NB4 (cell line): ENCODE measurements around the gene PUSL1.

ENCODE experiments used
- MYC ChIP-seq: IDR thresholded peaks from 2 replicates; pipeline ENCODE4 v1.6.1; 2011; ENCODE audit warnings: low read depth, low read length
- POLR2A ChIP-seq: IDR thresholded peaks from 2 replicates; pipeline ENCODE4 v1.6.1; 2011; ENCODE audit warnings: mild to moderate bottlenecking; ENCODE audit not compliant: insufficient read length; ENCODE audit errors: extremely low read depth
- TF ChIP-seq, protein P1 (sequence below): IDR thresholded peaks from one replicate; pipeline ENCODE4 v1.5.1; 2012; ENCODE audit warnings: low read depth, low read length
- TF ChIP-seq, protein P2 (sequence below): IDR thresholded peaks from 2 replicates; pipeline ENCODE4 v1.6.1; 2011; ENCODE audit warnings: low read depth, low read length

DNA sequence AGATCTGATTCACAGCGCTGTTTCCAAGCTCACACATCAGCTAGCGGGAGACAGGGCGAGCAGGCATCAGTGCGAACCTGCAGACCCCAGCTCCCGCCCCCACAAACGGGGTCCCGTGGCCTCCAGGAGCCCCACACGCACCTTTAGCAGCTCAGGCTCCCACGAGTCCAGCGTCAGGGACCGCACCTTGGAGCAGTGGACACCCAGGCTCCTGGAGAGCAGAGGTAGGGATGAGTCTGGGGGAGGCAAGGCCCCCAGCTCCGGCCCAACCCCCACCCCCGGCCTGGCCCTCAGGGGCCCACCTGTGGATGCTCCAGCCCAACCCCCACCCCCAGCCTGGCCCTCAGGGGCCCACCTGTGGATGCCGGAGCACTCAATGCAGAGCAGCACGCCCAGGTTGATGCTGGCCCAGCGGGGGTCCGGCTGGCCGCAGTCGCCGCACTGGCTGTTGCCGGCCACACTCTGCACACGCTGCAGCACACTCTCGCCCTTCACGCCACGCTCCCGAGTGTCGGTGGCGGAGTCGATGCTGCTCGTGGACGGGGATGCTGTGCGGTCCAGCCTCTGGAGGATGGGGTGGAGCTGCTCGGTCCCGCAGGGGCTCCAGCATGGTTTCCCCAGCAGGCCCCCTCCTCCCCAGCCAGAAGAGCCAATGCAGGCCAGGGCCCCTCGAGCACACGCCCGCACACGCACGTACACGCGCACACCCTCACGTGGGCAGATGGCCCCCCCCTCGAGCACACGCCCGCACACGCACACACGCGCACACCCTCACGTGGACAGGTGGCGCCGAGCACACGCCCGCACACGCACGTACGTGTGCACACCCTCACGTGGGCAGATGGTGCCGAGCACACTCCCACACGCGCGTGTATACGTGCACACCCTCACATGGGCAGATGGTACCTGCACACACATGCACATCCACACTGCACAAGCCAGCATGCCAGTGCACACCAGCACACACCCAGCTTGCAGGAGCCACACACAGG is 12.0 kb upstream of the PUSL1 start:
- TF ChIP-seq POLR2A: no peak
- TF ChIP-seq, protein P1, sequence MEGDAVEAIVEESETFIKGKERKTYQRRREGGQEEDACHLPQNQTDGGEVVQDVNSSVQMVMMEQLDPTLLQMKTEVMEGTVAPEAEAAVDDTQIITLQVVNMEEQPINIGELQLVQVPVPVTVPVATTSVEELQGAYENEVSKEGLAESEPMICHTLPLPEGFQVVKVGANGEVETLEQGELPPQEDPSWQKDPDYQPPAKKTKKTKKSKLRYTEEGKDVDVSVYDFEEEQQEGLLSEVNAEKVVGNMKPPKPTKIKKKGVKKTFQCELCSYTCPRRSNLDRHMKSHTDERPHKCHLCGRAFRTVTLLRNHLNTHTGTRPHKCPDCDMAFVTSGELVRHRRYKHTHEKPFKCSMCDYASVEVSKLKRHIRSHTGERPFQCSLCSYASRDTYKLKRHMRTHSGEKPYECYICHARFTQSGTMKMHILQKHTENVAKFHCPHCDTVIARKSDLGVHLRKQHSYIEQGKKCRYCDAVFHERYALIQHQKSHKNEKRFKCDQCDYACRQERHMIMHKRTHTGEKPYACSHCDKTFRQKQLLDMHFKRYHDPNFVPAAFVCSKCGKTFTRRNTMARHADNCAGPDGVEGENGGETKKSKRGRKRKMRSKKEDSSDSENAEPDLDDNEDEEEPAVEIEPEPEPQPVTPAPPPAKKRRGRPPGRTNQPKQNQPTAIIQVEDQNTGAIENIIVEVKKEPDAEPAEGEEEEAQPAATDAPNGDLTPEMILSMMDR: no peak
- TF ChIP-seq, protein P2, sequence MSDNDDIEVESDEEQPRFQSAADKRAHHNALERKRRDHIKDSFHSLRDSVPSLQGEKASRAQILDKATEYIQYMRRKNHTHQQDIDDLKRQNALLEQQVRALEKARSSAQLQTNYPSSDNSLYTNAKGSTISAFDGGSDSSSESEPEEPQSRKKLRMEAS: no peak
- no peak for TF ChIP-seq MYC
